Fibroblast of the aortic adventitia (primary cell): Measurements from ENCODE around the gene FOXO1. TPM values are rescaled to one million over a fixed set of nuclear protein-coding genes. Genes with fewer than 3 reads are reported as not detected.

ENCODE experiments used
- DNase-seq: peaks from one replicate; pipeline ENCODE4 v3.0.0-alpha.2; 2010; ENCODE audit warnings: low read depth
- H3K4me3 ChIP-seq: 2 replicates; pipeline ENCODE4 v1.5.1; 2011; ENCODE audit warnings: low read depth, mild to moderate bottlenecking, control low read depth, low read length, moderate library complexity
- CTCF ChIP-seq: IDR thresholded peaks from 2 replicates; pipeline ENCODE4 v1.5.1; 2011; ENCODE audit warnings: mild to moderate bottlenecking, low read length, control low read depth, inconsistent platforms; ENCODE audit not compliant: insufficient read depth
- total RNA-seq: library from RNA; depleted of rRNA; stranded (reverse); fragments of >200 nt; gene quantifications from 2 replicates; pipeline ENCODE4 v1.2.3, GENCODE V29; 2012; ENCODE audit warnings: low replicate concordance

Gene FOXO1
- total RNA-seq, 1 donor = 3.2 TPM

GRCh38 chr13:40626977-40627376 lies 39.5 kb downstream of the FOXO1 start:
- DNase-seq = no peak
- H3K4me3 ChIP-seq = no peak overlapping the region
- no peak for TF ChIP-seq CTCF

DNA sequence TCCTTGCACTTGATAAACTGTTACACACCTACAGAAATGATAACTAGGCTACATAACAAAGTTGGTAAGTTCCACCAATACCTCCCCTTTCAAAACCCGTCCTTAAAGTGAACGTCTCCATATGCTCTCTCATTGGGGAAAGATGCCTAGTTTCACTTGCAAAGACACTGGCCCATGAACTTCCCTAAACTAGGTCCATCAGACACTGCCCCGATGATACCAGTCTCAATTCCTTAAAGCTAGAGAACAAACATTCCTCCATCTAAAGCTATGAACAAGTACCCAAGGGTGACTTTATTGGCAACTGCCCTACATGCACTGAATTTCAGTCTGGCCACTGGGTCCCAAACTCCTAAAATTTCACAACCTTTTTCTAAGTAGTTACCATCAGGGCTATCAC lies 39.9 kb downstream of the FOXO1 start:
- DNase-seq = no peak
- H3K4me3 ChIP-seq = no peak overlapping the region
- TF ChIP-seq CTCF = no peak

- no peak for TF ChIP-seq CTCF
Observed at GRCh38 chr13:40624986-40625385, 41.5 kb downstream of the FOXO1 start.

DNA sequence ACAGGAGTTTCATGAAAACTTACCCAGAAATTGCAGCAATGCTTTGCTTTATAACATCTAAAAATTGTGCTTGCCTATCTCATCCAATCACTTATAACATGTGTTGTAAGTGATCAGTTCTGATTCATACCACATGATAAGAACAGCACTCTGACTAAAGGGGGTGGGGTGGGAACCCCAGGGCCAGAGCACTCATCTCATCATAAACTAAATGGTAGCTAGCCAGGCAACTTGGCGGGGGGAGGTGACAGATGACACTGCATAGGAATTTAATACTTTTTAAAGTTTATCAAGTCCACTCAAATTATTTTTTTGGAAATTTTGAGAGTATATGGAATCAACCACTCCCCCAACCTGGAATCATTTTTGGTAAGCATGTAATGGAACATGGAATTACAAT lies 42.1 kb downstream of the FOXO1 start:
- no peak overlapping the region for H3K4me3 ChIP-seq
- peak; percentile 46 for DNase-seq
- no peak for TF ChIP-seq CTCF

More at GRCh38 chr13:40624986-40625385, 41.5 kb downstream of the FOXO1 start:
- no peak overlapping the region for H3K4me3 ChIP-seq
- DNase-seq = no peak

- no peak overlapping the region for H3K4me3 ChIP-seq
- TF ChIP-seq CTCF = no peak
- no peak for DNase-seq
Observed at GRCh38 chr13:40622761-40623160, 43.7 kb downstream of the FOXO1 start.

DNA sequence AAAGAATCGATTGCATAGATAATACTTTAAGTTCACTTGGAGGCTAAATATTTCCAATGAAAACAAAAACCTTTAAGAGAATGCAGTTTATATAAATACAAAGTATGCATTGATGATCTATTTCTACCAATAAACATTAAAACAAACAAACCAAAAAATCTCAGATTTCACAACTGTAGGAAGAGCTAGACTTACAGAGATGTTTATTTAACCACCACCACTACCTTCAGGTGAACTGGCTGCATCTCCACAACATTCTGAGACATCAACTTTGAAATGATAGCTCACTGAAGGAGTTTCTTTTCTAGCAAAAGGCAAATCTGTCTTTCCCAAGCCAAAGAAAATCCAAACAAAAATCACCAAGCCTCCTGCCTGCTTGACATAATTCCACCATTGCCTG lies 44.2 kb downstream of the FOXO1 start:
- DNase-seq = no peak
- TF ChIP-seq CTCF = no peak
- H3K4me3 ChIP-seq = no peak overlapping the region

GRCh38 chr13:40619479-40619814 lies 47.0 kb downstream of the FOXO1 start:
- peak; percentile 27 for DNase-seq
- TF ChIP-seq CTCF = no peak
- H3K4me3 ChIP-seq = no peak overlapping the region
